Peyer's patch (tissue), 4 donors: ENCODE results near the gene FGF19. TPM values are rescaled to one million over a fixed set of nuclear protein-coding genes. Genes with fewer than 3 reads are reported as not detected.

Experiments used
- DNase-seq, 3 donors: peaks; one replicate each; pipeline ENCODE4 v3.0.0-alpha.2; 2017 to 2019
- H3K27ac ChIP-seq, 4 donors: fragments of 200-600 bp; sonication (generic); one replicate each; pipeline ENCODE4 v1.5.1; 2016 to 2019
- H3K27me3 ChIP-seq, 2 donors: fragments of 200-600 bp; sonication (generic); one replicate each; pipeline ENCODE4 v1.5.1; 2019
- H3K36me3 ChIP-seq, 3 donors: fragments of 200-600 bp; sonication (generic); one replicate each; pipeline ENCODE4 v1.5.1; 2016 to 2019
- H3K4me1 ChIP-seq, 4 donors: fragments of 200-600 bp; sonication (generic); one replicate each; pipeline ENCODE4 v1.5.1; 2016 to 2019
- H3K4me3 ChIP-seq, 4 donors: fragments of 200-600 bp; sonication (generic); 1 replicate in 3 of 4; 2 replicates in 1 of 4; pipeline ENCODE4 v1.5.1; 2016 to 2019; ENCODE audit warnings: mild to moderate bottlenecking in 1 of 4
- H3K9me3 ChIP-seq, 4 donors: fragments of 200-600 bp; sonication (generic); one replicate each; pipeline ENCODE4 v1.5.1; 2016 to 2019; ENCODE audit warnings: mild to moderate bottlenecking in 1 of 4
- POLR2A ChIP-seq, 2 donors: fragments of 450-650 bp; IDR thresholded peaks; one replicate each; pipeline ENCODE4 v1.5.1; 2017; ENCODE audit warnings: antibody characterized with exemption in 2 of 2, mild to moderate bottlenecking in 2 of 2, moderate library complexity in 2 of 2
- total RNA-seq, 4 donors: library from RNA; depleted of rRNA; stranded (reverse); fragments of >200 nt; gene quantifications; one replicate each; pipeline ENCODE4 v1.1.0, GENCODE V29; 2016
- TF ChIP-seq, protein P1 (sequence below), 6 experiments: fragments of 450-650 bp in 4 of 6; fragments of 200-600 bp in 2 of 6; sonication (generic) in 1 of 6; IDR thresholded peaks; one replicate each; pipeline ENCODE4 v1.5.1; 2017 to 2019; ENCODE audit warnings: antibody characterized with exemption in 6 of 6, mild to moderate bottlenecking in 3 of 6, moderate library complexity in 1 of 6

The FGF19 gene
- total RNA-seq, 4 donors from 2014 or later = 3.2 to 4.9 TPM; not detected in 2

DNA sequence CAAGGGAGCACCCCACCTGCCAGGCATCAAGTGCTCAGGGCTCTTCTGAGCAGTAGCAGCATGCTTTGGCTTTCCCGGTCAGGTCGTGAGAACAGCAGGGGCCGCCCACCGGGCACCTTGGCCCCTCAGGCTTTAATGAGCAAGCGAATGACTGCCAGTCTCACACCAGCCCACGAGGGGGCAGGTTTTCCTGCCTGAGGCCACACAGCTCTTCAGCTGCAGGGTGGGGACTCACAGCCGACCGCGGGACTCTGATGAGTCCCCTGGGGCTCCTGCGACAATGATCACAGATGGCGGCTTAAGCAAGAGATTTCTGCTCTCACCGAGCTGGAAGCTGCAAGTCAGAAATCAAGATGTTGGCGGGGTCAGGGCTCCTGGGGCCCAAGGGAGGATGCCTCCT is 14.3 kb upstream of the FGF19 start:
- Histone ChIP-seq H3K27ac (no peak overlapping the region), H3K4me3 (no peak overlapping the region), H3K9me3 (no peaks in the 10 kb centered on the region), H3K27me3 (peaks cover 0 to 7% of the 10 kb centered on the region in 2 donors), H3K36me3 (no peaks in the 10 kb centered on the region), H3K4me1 (no peaks in the 10 kb centered on the region)
- TF ChIP-seq, protein P1, sequence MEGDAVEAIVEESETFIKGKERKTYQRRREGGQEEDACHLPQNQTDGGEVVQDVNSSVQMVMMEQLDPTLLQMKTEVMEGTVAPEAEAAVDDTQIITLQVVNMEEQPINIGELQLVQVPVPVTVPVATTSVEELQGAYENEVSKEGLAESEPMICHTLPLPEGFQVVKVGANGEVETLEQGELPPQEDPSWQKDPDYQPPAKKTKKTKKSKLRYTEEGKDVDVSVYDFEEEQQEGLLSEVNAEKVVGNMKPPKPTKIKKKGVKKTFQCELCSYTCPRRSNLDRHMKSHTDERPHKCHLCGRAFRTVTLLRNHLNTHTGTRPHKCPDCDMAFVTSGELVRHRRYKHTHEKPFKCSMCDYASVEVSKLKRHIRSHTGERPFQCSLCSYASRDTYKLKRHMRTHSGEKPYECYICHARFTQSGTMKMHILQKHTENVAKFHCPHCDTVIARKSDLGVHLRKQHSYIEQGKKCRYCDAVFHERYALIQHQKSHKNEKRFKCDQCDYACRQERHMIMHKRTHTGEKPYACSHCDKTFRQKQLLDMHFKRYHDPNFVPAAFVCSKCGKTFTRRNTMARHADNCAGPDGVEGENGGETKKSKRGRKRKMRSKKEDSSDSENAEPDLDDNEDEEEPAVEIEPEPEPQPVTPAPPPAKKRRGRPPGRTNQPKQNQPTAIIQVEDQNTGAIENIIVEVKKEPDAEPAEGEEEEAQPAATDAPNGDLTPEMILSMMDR (IDR thresholded peaks at IDR 0.05) = peak in 3 of 6 experiments; percentile 39 to 45 (median 42)
- TF ChIP-seq POLR2A (IDR thresholded peaks at IDR 0.05) = no peak
- DNase-seq = no peak

- no peak for TF ChIP-seq POLR2A (IDR thresholded peaks at IDR 0.05)
- TF ChIP-seq, protein P1 (IDR thresholded peaks at IDR 0.05) = no peak
- no peak overlapping the region for H3K27ac ChIP-seq
- no peaks in the 10 kb centered on the region for H3K4me1 ChIP-seq
- no peak overlapping the region for H3K4me3 ChIP-seq
- H3K36me3 ChIP-seq = no peaks in the 10 kb centered on the region
- no peak for DNase-seq
- peaks cover 0 to 7% of the 10 kb centered on the region in 2 donors for H3K27me3 ChIP-seq
- no peaks in the 10 kb centered on the region for H3K9me3 ChIP-seq
Observed at GRCh38 chr11:69716891-69717747, 13.3 kb upstream of the FGF19 start.

- no peaks in the 10 kb centered on the region for H3K36me3 ChIP-seq
- no peak overlapping the region for H3K27ac ChIP-seq
- H3K4me3 ChIP-seq = no peak overlapping the region
- H3K27me3 ChIP-seq = peaks cover 0 to 7% of the 10 kb centered on the region in 2 donors
- no peak for DNase-seq
- no peaks in the 10 kb centered on the region for H3K4me1 ChIP-seq
- H3K9me3 ChIP-seq = no peaks in the 10 kb centered on the region
- TF ChIP-seq, protein P1 (IDR thresholded peaks at IDR 0.05) = no peak
- TF ChIP-seq POLR2A (IDR thresholded peaks at IDR 0.05) = no peak
Observed at GRCh38 chr11:69716099-69716498, 12.3 kb upstream of the FGF19 start.

- Histone ChIP-seq H3K27me3 (peaks cover 0 to 7% of the 10 kb centered on the region in 2 donors), H3K4me3 (no peak overlapping the region), H3K36me3 (no peaks in the 10 kb centered on the region), H3K27ac (no peak overlapping the region), H3K9me3 (no peaks in the 10 kb centered on the region), H3K4me1 (no peaks in the 10 kb centered on the region)
- DNase-seq = no peak
- TF ChIP-seq POLR2A (IDR thresholded peaks at IDR 0.05) = no peak
- TF ChIP-seq, protein P1 (IDR thresholded peaks at IDR 0.05) = no peak
Observed at GRCh38 chr11:69715446-69715845, 11.6 kb upstream of the FGF19 start.

DNA sequence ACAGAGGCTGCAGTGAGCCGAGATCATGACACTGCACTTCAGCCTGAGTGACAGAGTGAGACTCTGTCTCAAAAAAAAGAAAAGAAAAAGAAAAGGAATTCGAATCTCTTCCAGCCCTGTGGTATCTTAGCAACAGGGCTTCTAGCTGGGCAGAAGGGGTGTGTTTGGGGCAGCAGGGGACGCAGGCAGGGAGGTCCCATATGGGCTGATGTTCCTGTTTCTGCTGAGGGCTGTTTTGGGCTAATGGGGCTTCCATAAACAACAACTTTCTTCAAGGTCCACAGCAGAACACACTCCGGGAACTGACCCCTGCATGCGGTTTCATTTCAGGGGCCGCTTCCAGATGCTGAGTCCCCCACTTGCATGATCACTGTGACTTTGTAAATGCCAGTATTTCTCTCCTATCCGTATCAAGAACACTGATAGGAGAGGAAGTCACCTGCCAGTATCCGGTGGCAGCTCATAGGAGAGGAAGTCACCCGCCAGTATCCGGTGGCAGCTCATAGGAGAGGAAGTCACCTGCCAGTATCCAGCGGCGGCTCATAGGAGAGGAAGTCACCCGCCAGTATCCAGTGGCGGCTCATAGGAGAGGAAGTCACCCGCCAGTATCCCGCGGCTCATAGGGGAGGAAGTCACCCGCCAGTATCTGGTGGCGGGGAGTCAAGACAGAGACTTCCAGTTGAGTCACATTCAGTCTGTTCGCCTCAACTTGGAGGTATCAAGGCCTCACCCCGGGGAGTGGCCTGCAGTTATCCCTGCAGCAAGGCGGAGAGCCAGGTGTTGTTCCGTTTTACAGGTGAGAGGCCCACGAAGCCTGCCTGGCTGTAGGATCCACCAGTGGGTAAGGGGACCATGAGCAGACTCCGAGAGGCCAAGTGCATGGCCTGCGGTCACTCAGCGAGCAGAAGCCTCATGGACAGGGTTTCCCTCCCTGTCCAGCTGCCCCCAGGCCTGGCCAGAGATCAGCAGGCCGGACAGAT is 8.3 kb upstream of the FGF19 start:
- Histone ChIP-seq H3K27me3 (no peaks in the 10 kb centered on the region), H3K9me3 (no peaks in the 10 kb centered on the region), H3K36me3 (no peaks in the 10 kb centered on the region), H3K4me1 (peaks cover 0 to 3% (median 0%) of the 10 kb centered on the region in 4 donors), H3K4me3 (no peak overlapping the region), H3K27ac (no peak overlapping the region)
- no peak for DNase-seq
- no peak for TF ChIP-seq POLR2A (IDR thresholded peaks at IDR 0.05)
- TF ChIP-seq, protein P1 (IDR thresholded peaks at IDR 0.05) = no peak
